IMR-90 (cell line): ENCODE results near the gene JPT2. TPM values are rescaled to one million over a fixed set of nuclear protein-coding genes. Genes with fewer than 3 reads are reported as not detected.
A peak's percentile ranks its signal among the peaks of the same experiment; 100 is the strongest.

ENCODE experiments used
- ATAC-seq: fragments of 200-7000 bp; cut with Tn5 transposase; 2 replicates; pipeline ENCODE4 v1.9.1; 2020; ENCODE audit warnings: low read depth, mild to moderate bottlenecking, moderate library complexity
- BruUV-seq: library from RNA; stranded (reverse); fragments of 400-500 nt; replicated peaks from 2 replicates; lab custom pipeline; 2021; lab: Mats Ljungman, UMichigan
- CTCF ChIA-PET: fragments of 300-600 bp; formaldehyde crosslinking; extraction: SDS; loops from one replicate; lab custom pipeline; 2021; ENCODE audit warnings: antibody characterized with exemption; lab: Yijun Ruan, JAX
- POLR2A ChIA-PET: fragments of 300-600 bp; sonication (Branson Sonifier 250); formaldehyde crosslinking; loops from one replicate; lab custom pipeline; 2022; ENCODE audit warnings: antibody characterized with exemption; ENCODE audit not compliant: unreplicated experiment; lab: Charles Lee
- DNase-seq: peaks from one replicate; pipeline ENCODE4 v3.0.0; 2013
- H2AFZ ChIP-seq: replicated peaks from 2 replicates; pipeline ENCODE3; 2013; ENCODE audit warnings: low read length, mild to moderate bottlenecking; ENCODE audit not compliant: poor library complexity
- H2AK5ac ChIP-seq: 2 replicates; pipeline ENCODE4 v1.6.1; 2013; ENCODE audit warnings: low read depth, low read length, inconsistent platforms
- H2AK9ac ChIP-seq: replicated peaks from 2 replicates; pipeline ENCODE3; 2013; ENCODE audit warnings: mild to moderate bottlenecking, low read depth, low read length, moderate library complexity; ENCODE audit not compliant: poor library complexity
- H2BK120ac ChIP-seq: 2 replicates; pipeline ENCODE4 v1.6.1; 2013; ENCODE audit warnings: low read depth, low read length, inconsistent platforms
- H2BK15ac ChIP-seq: 3 replicates; pipeline ENCODE4 v1.6.1; 2013; ENCODE audit warnings: low read depth, low read length, inconsistent platforms
- H2BK20ac ChIP-seq: 2 replicates; pipeline ENCODE4 v1.6.1; 2013; ENCODE audit warnings: low read depth, mild to moderate bottlenecking, inconsistent platforms, low read length, moderate library complexity
- H2BK5ac ChIP-seq: 2 replicates; pipeline ENCODE4 v1.6.1; 2013; ENCODE audit warnings: mild to moderate bottlenecking, low read depth, low read length, inconsistent platforms; ENCODE audit not compliant: poor library complexity, severe bottlenecking
- H3K14ac ChIP-seq: replicated peaks from 2 replicates; pipeline ENCODE4 v1.6.1; 2013; ENCODE audit warnings: low read depth, low read length, inconsistent platforms
- H3K18ac ChIP-seq: 2 replicates; pipeline ENCODE4 v1.6.1; 2013; ENCODE audit warnings: low read depth, low read length, control low read depth
- H3K23ac ChIP-seq: 2 replicates; pipeline ENCODE4 v1.6.1; 2013; ENCODE audit warnings: low read depth, low read length, inconsistent platforms
- H3K27ac ChIP-seq: 2 replicates; pipeline ENCODE4 v1.5.1; 2013; ENCODE audit warnings: mild to moderate bottlenecking, control low read depth, low read length; ENCODE audit not compliant: insufficient read depth
- H3K27me3 ChIP-seq: 2 replicates; pipeline ENCODE4 v1.6.1; 2013; ENCODE audit warnings: low read length; ENCODE audit not compliant: control insufficient read depth, insufficient read depth
- H3K36me3 ChIP-seq: 2 replicates; pipeline ENCODE4 v1.6.1; 2013; ENCODE audit warnings: low read length, mixed read lengths; ENCODE audit not compliant: control insufficient read depth, insufficient read depth
- H3K4ac ChIP-seq: 2 replicates; pipeline ENCODE4 v1.6.1; 2013; ENCODE audit warnings: low read depth, low read length, inconsistent platforms
- H3K4me1 ChIP-seq: 2 replicates; pipeline ENCODE4 v1.6.1; 2013; ENCODE audit warnings: low read length, mixed read lengths; ENCODE audit not compliant: control insufficient read depth, insufficient read depth
- H3K4me2 ChIP-seq: 2 replicates; pipeline ENCODE4 v1.6.1; 2013; ENCODE audit warnings: low read depth, mild to moderate bottlenecking, control low read depth, low read length, moderate library complexity
- H3K4me3 ChIP-seq: 2 replicates; pipeline ENCODE4 v1.5.1; 2013; ENCODE audit warnings: low read depth, mild to moderate bottlenecking, control low read depth, low read length, moderate library complexity; ENCODE audit not compliant: insufficient read depth
- H3K56ac ChIP-seq: 2 replicates; pipeline ENCODE4 v1.6.1; 2013; ENCODE audit warnings: low read length, inconsistent platforms; ENCODE audit not compliant: insufficient read depth; ENCODE audit errors: extremely low read depth
- H3K79me1 ChIP-seq, 2 experiments: 2 replicates each; pipeline ENCODE4 v1.6.1; 2013; ENCODE audit warnings: low read length in 2 of 2, inconsistent platforms in 1 of 2, low read depth in 1 of 2
- H3K9ac ChIP-seq: 2 replicates; pipeline ENCODE4 v1.6.1; 2013; ENCODE audit warnings: low read depth, low read length, control low read depth
- H3K9me1 ChIP-seq: 2 replicates; pipeline ENCODE4 v1.6.1; 2013; ENCODE audit warnings: low read length, inconsistent platforms; ENCODE audit not compliant: insufficient read depth
- H3K9me3 ChIP-seq: 2 replicates; pipeline ENCODE4 v1.6.1; 2013; ENCODE audit warnings: low read length; ENCODE audit not compliant: control insufficient read depth, insufficient read depth
- H4K20me1 ChIP-seq: 2 replicates; pipeline ENCODE4 v1.6.1; 2013; ENCODE audit warnings: low read length, inconsistent platforms; ENCODE audit not compliant: insufficient read depth
- H4K5ac ChIP-seq: 2 replicates; pipeline ENCODE4 v1.6.1; 2013; ENCODE audit warnings: mild to moderate bottlenecking, low read depth, low read length, control low read depth
- H4K8ac ChIP-seq, 2 experiments: 2 replicates each; pipeline ENCODE4 v1.6.1; 2013; ENCODE audit warnings: low read depth in 2 of 2, low read length in 2 of 2, control low read depth in 1 of 2, inconsistent platforms in 1 of 2
- H4K91ac ChIP-seq: 2 replicates; pipeline ENCODE4 v1.6.1; 2013; ENCODE audit warnings: low read depth, low read length, inconsistent platforms; ENCODE audit not compliant: insufficient read depth
- BHLHE40 ChIP-seq: fragments of 150-350 bp; IDR thresholded peaks from 2 replicates; pipeline ENCODE4 v1.6.1; 2016; ENCODE audit warnings: mild to moderate bottlenecking, low read depth, low read length
- CHD1 ChIP-seq: IDR thresholded peaks from 2 replicates; pipeline ENCODE4 v1.6.1; 2012; ENCODE audit warnings: low read depth, low read length, improper control_type of control experiment
- CTCF ChIP-seq: conservative IDR thresholded peaks from 2 replicates; pipeline ENCODE4 v1.5.1; 2012; ENCODE audit warnings: mild to moderate bottlenecking, low read depth, low read length, improper control_type of control experiment
- FOS ChIP-seq: fragments of 150-350 bp; IDR thresholded peaks from 2 replicates; pipeline ENCODE4 v1.6.1; 2016; ENCODE audit warnings: low read depth, low read length
- MAFK ChIP-seq: IDR thresholded peaks from 2 replicates; pipeline ENCODE4 v1.6.1; 2012; ENCODE audit warnings: low read depth, low read length, improper control_type of control experiment
- MAZ ChIP-seq: IDR thresholded peaks from 2 replicates; pipeline ENCODE4 v1.6.1; 2012; ENCODE audit warnings: low read depth, mild to moderate bottlenecking, low read length, improper control_type of control experiment, moderate library complexity, borderline replicate concordance
- MXI1 ChIP-seq: IDR thresholded peaks from 2 replicates; pipeline ENCODE4 v1.6.1; 2012; ENCODE audit warnings: low read depth, mild to moderate bottlenecking, low read length, moderate library complexity, borderline replicate concordance
- NFE2L2 ChIP-seq: fragments of 150-350 bp; IDR thresholded peaks from 2 replicates; pipeline ENCODE4 v1.6.1; 2016; ENCODE audit warnings: low read depth, mild to moderate bottlenecking, low read length
- POLR2A ChIP-seq: IDR thresholded peaks from 2 replicates; pipeline ENCODE4 v1.6.1; 2012; ENCODE audit warnings: mild to moderate bottlenecking, low read depth, low read length
- RAD21 ChIP-seq: IDR thresholded peaks from 2 replicates; pipeline ENCODE4 v1.6.1; 2012; ENCODE audit warnings: low read length, improper control_type of control experiment
- RCOR1 ChIP-seq: IDR thresholded peaks from 2 replicates; pipeline ENCODE4 v1.6.1; 2012; ENCODE audit warnings: mild to moderate bottlenecking, low read length, improper control_type of control experiment; ENCODE audit not compliant: insufficient replicate concordance
- RFX5 ChIP-seq: IDR thresholded peaks from 2 replicates; pipeline ENCODE4 v1.8.0; 2012; ENCODE audit warnings: low read depth, mild to moderate bottlenecking, low read length, moderate library complexity
- SMC3 ChIP-seq: fragments of 150-350 bp; IDR thresholded peaks from 2 replicates; pipeline ENCODE4 v1.6.1; 2016; ENCODE audit warnings: low read depth, mild to moderate bottlenecking, antibody characterized with exemption, low read length, moderate library complexity
- USF2 ChIP-seq: fragments of 150-350 bp; IDR thresholded peaks from 2 replicates; pipeline ENCODE4 v1.6.1; 2017; ENCODE audit warnings: mild to moderate bottlenecking, antibody characterized with exemption, low read length, low read depth
- WGBS, 2 experiments: methylation state at CpG; one replicate each; pipeline versions ENCODE4 v1.1.5 to v1.1.7; 2013; ENCODE audit warnings: missing lambda C conversion rate in 2 of 2; ENCODE audit not compliant: insufficient read length in 1 of 2; ENCODE audit errors: extremely low coverage in 2 of 2; 5-methylcytosine and 5-hydroxymethylcytosine counted together
- dilution Hi-C: fragments of 300-500 bp; cut with HindIII; formaldehyde crosslinking; loops from one replicate; pipeline ENCODE4 v1.14.3; 2018; ENCODE audit warnings: low sequenced_read_pairs; ENCODE audit not compliant: unreplicated experiment
- in situ Hi-C: fragments of 300-500 bp; cut with MboI; formaldehyde crosslinking; loops from 3 replicates; pipeline ENCODE4 v1.14.3; 2019; ENCODE audit warnings: low sequenced_read_pairs, inconsistent platforms, mixed read lengths
- intact Hi-C: fragments of 100-400 bp; cut with micrococcal nuclease; formaldehyde crosslinking; loops from 2 replicates; pipeline ENCODE4 v1.10.0; 2022
- polyA plus RNA-seq, 3 experiments: library from polyadenylated mRNA; depleted of rRNA; stranded (reverse); fragments of >200 nt; gene quantifications; 2 replicates each; pipeline ENCODE4 v1.2.3, GENCODE V29; 2012; ENCODE audit warnings: low replicate concordance in 1 of 3
- total RNA-seq: library from RNA; depleted of rRNA; stranded (reverse); fragments of >200 nt; gene quantifications from 2 replicates; pipeline ENCODE4 v1.2.3, GENCODE V29; 2012

The JPT2 gene
- total and polyA plus RNA-seq, 2 of the 4 experiments (the other 2 are of a cell fraction), result 40.0 to 41.5 TPM

GRCh38 chr16:1651094-1651973 is 26.7 kb upstream of the JPT2 start:
- ATAC-seq, result peak; percentile 61

More at GRCh38 chr16:1651094-1651973, 26.7 kb upstream of the JPT2 start:
- peaks cover 18% of the 10 kb centered on the region for H3K9me1 ChIP-seq
- no peaks in the 10 kb centered on the region for H3K27me3 ChIP-seq
- no peak for TF ChIP-seq RAD21
- no peak for TF ChIP-seq POLR2A
- no peak for TF ChIP-seq MXI1
- no peak for TF ChIP-seq SMC3
- TF ChIP-seq NFE2L2, result no peak
- TF ChIP-seq RCOR1, result no peak
- TF ChIP-seq MAZ, result no peak
- TF ChIP-seq CHD1, result no peak
- no peak for TF ChIP-seq USF2
- no peak for TF ChIP-seq FOS
- no peak for TF ChIP-seq CTCF
- no peak for TF ChIP-seq MAFK
- TF ChIP-seq RFX5, result no peak
- TF ChIP-seq BHLHE40, result no peak
- no TSS peak for BruUV-seq
- no peak overlapping the region for H2BK5ac ChIP-seq
- no peak overlapping the region for H4K91ac ChIP-seq
- DNase-seq, result peak; percentile 4
- peak overlapping the region; percentile 37 for H2AK9ac ChIP-seq
- H3K9ac ChIP-seq, result no peak overlapping the region
- H4K5ac ChIP-seq, result no peak overlapping the region
- H3K4me3 ChIP-seq, result no peak overlapping the region
- no peaks in the 10 kb centered on the region for H3K4me1 ChIP-seq
- H3K27ac ChIP-seq, result no peak overlapping the region
- ChIA-PET CTCF (no interaction called here), POLR2A (no interaction called here)
- H2BK20ac ChIP-seq, result no peak overlapping the region
- H3K18ac ChIP-seq, result no peak overlapping the region
- no peak overlapping the region for H3K4me2 ChIP-seq
- no peak overlapping the region for H3K4ac ChIP-seq
- no peak overlapping the region for H3K14ac ChIP-seq
- H4K20me1 ChIP-seq, result peaks cover 30% of the 10 kb centered on the region
- 92% methylated on average over 12 of the region's 12 CpGs; no CpG with 5 or more reads in 1 of the 2 experiments for WGBS, 2 experiments
- H3K23ac ChIP-seq, result no peak overlapping the region
- peak overlapping the region; percentile 72 for H2AFZ ChIP-seq
- peak overlapping the region; percentile 8; the same call in 1 of the 2 replicates for H2AK5ac ChIP-seq
- no peak overlapping the region for H2BK120ac ChIP-seq
- intact Hi-C loops, result no loop called here
- H3K36me3 ChIP-seq, result peaks cover 57% of the 10 kb centered on the region
- no peak overlapping the region for H2BK15ac ChIP-seq
- H3K56ac ChIP-seq, result no peak overlapping the region
- H3K9me3 ChIP-seq, result no peaks in the 10 kb centered on the region
- dilution Hi-C loops, result no loop called here
- H4K8ac ChIP-seq, result no peak overlapping the region; a peak in 1 of 4 replicates
- peaks cover 25 to 47% of the 10 kb centered on the region in 2 experiments for H3K79me1 ChIP-seq
- in situ Hi-C loops, result no loop called here
